Neural progenitor cell (in vitro differentiated cells): ENCODE results near the gene SIDT2. TPM values are rescaled to one million over a fixed set of nuclear protein-coding genes. Genes with fewer than 3 reads are reported as not detected.

Experiments
- DNase-seq: peaks from one replicate; pipeline ENCODE4 v3.0.0-alpha.2; 2016; ENCODE audit warnings: low spot score
- H2AFZ ChIP-seq: fragments of 200-600 bp; sonication (generic); replicated peaks from 2 replicates; pipeline ENCODE4 v1.6.1; 2016; ENCODE audit warnings: antibody characterized with exemption
- H3F3A ChIP-seq: fragments of 200-600 bp; sonication (generic); 2 replicates; pipeline ENCODE4 v1.6.1; 2016; ENCODE audit warnings: antibody characterized with exemption, low read depth
- H3K27ac ChIP-seq: fragments of 200-600 bp; sonication (generic); 2 replicates; pipeline ENCODE4 v1.5.1; 2016; ENCODE audit warnings: mild to moderate bottlenecking
- H3K27me3 ChIP-seq: fragments of 200-600 bp; sonication (generic); 2 replicates; pipeline ENCODE4 v1.6.1; 2016; ENCODE audit warnings: mild to moderate bottlenecking, moderate library complexity
- H3K36me3 ChIP-seq: fragments of 200-600 bp; sonication (generic); 2 replicates; pipeline ENCODE4 v1.5.1; 2016
- H3K4me1 ChIP-seq: fragments of 200-600 bp; sonication (generic); 2 replicates; pipeline ENCODE4 v1.6.1; 2016; ENCODE audit warnings: mixed run types
- H3K4me2 ChIP-seq: fragments of 200-600 bp; sonication (generic); 2 replicates; pipeline ENCODE4 v1.6.1; 2016
- H3K4me3 ChIP-seq: fragments of 200-600 bp; sonication (generic); 2 replicates; pipeline ENCODE4 v1.5.1; 2016
- H3K79me2 ChIP-seq: fragments of 200-600 bp; sonication (generic); 2 replicates; pipeline ENCODE4 v1.6.1; 2016; ENCODE audit warnings: low read depth
- H3K9ac ChIP-seq: fragments of 200-600 bp; sonication (generic); 2 replicates; pipeline ENCODE4 v1.6.1; 2016
- H3K9me3 ChIP-seq: fragments of 200-600 bp; sonication (generic); 2 replicates; pipeline ENCODE4 v1.5.1; 2016; ENCODE audit warnings: low read depth
- H4K20me1 ChIP-seq: fragments of 200-600 bp; sonication (generic); 2 replicates; pipeline ENCODE4 v1.6.1; 2016; ENCODE audit warnings: low read depth
- H3K27ac Mint-ChIP-seq: 3 replicates; pipeline ENCODE4 v1.8.0; 2021; ENCODE audit warnings: mixed read lengths
- H3K27me3 Mint-ChIP-seq: 2 replicates; pipeline ENCODE4 v1.8.0; 2022; ENCODE audit warnings: low read depth, mild to moderate bottlenecking, inconsistent platforms, moderate library complexity, mixed read lengths; ENCODE audit not compliant: insufficient read depth
- H3K36me3 Mint-ChIP-seq: 3 replicates; pipeline ENCODE4 v1.8.0; 2021; ENCODE audit warnings: mixed read lengths
- H3K4me1 Mint-ChIP-seq: 3 replicates; pipeline ENCODE4 v1.8.0; 2021; ENCODE audit warnings: mixed read lengths
- H3K4me3 Mint-ChIP-seq: 3 replicates; pipeline ENCODE4 v1.8.0; 2021; ENCODE audit warnings: mild to moderate bottlenecking, moderate library complexity, mixed read lengths
- H3K9me3 Mint-ChIP-seq: 3 replicates; pipeline ENCODE4 v1.8.0; 2020; ENCODE audit warnings: mixed read lengths
- CTCF ChIP-seq: fragments of 200-600 bp; sonication (generic); IDR thresholded peaks from 2 replicates; pipeline ENCODE4 v1.5.1; 2017; ENCODE audit warnings: antibody characterized with exemption, mild to moderate bottlenecking
- EZH2 ChIP-seq: fragments of 200-600 bp; sonication (generic); IDR thresholded peaks from 2 replicates; pipeline ENCODE4 v1.6.1; 2017; ENCODE audit warnings: antibody characterized with exemption, mild to moderate bottlenecking, moderate library complexity
- EZH2phosphoT487 ChIP-seq: fragments of 200-600 bp; sonication (generic); IDR thresholded peaks from 2 replicates; pipeline ENCODE4 v1.6.1; 2017; ENCODE audit warnings: antibody characterized with exemption
- total RNA-seq: library from RNA; depleted of rRNA; stranded (reverse); fragments of >200 nt; gene quantifications from 2 replicates; pipeline ENCODE4 v1.2.3, GENCODE V29; 2015; ENCODE audit warnings: low replicate concordance

The SIDT2 gene
- total RNA-seq, 1 donor from 2014 or later: 13.3 TPM

DNA sequence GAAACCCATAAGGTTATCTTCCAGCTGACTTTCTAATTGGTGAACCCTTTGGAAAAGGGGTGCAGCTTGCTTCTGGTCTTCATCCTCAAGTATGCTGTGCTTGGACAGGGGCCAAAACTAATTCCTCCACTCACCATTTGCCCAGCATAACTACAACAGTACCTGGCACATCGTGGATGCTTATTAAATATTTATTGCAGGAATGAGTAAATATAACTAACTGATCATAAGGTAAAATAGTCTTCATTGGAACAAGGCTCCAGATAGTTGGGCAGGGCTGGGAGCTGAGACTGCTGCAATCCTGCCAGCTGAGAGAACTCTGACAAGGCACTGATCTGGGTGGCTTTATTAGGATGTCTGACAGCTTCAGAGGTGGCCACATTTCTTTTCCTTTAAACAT, 2.4 kb upstream of the SIDT2 start:
- peaks cover 35% of the 10 kb centered on the region for H3K4me1 Mint-ChIP-seq
- Histone ChIP-seq H4K20me1 (peaks cover 14% of the 10 kb centered on the region), H3K27ac (no peak overlapping the region), H3K9me3 (no peaks in the 10 kb centered on the region), H3K4me3 (no peak overlapping the region), H3K4me2 (no peak overlapping the region), H3K9ac (no peak overlapping the region), H3K36me3 (no peaks in the 10 kb centered on the region), H3K79me2 (peaks cover 4% of the 10 kb centered on the region), H3F3A (peaks cover 48% of the 10 kb centered on the region), H3K4me1 (peaks cover 35% of the 10 kb centered on the region), H2AFZ (no peak overlapping the region), H3K27me3 (no peaks in the 10 kb centered on the region)
- H3K9me3 Mint-ChIP-seq: no peaks in the 10 kb centered on the region
- no peak for DNase-seq
- peaks cover 3% of the 10 kb centered on the region for H3K36me3 Mint-ChIP-seq
- peaks cover 5% of the 10 kb centered on the region for H3K27me3 Mint-ChIP-seq
- no peak overlapping the region for H3K27ac Mint-ChIP-seq
- TF ChIP-seq EZH2: no peak
- no peak overlapping the region for H3K4me3 Mint-ChIP-seq

- H3K9ac ChIP-seq: no peak overlapping the region
- H2AFZ ChIP-seq: peak overlapping the region; percentile 35
- no peaks in the 10 kb centered on the region for H3K36me3 ChIP-seq
- peak overlapping the region; percentile 80 for H3K4me3 ChIP-seq
- H3K4me1 ChIP-seq: peaks cover 21% of the 10 kb centered on the region
- Mint-ChIP-seq H3K4me3 (peak overlapping the region; percentile 98), H3K36me3 (no peaks in the 10 kb centered on the region), H3K4me1 (peaks cover 26% of the 10 kb centered on the region), H3K9me3 (no peaks in the 10 kb centered on the region), H3K27me3 (peaks cover 5% of the 10 kb centered on the region), H3K27ac (peak overlapping the region; percentile 97)
- peaks cover 4% of the 10 kb centered on the region for H3K79me2 ChIP-seq
- no peak for TF ChIP-seq CTCF
- no peak for TF ChIP-seq EZH2phosphoT487
- no peak for TF ChIP-seq EZH2
- H4K20me1 ChIP-seq: peaks cover 3% of the 10 kb centered on the region
- H3K27me3 ChIP-seq: no peaks in the 10 kb centered on the region
- H3F3A ChIP-seq: peaks cover 39% of the 10 kb centered on the region
- H3K27ac ChIP-seq: no peak overlapping the region
- H3K4me2 ChIP-seq: peak overlapping the region; percentile 86
- no peak for DNase-seq
- no peaks in the 10 kb centered on the region for H3K9me3 ChIP-seq
These were observed 871 bp upstream of the SIDT2 start for GRCh38 chr11:117177534-117178209.

- H3K36me3 ChIP-seq: no peaks in the 10 kb centered on the region
- Mint-ChIP-seq H3K9me3 (no peaks in the 10 kb centered on the region), H3K4me3 (peak overlapping the region; percentile 98), H3K4me1 (peaks cover 26% of the 10 kb centered on the region), H3K27me3 (peaks cover 5% of the 10 kb centered on the region), H3K36me3 (peaks cover 2% of the 10 kb centered on the region), H3K27ac (peak overlapping the region; percentile 84)
- peaks cover 4% of the 10 kb centered on the region for H3K79me2 ChIP-seq
- no peaks in the 10 kb centered on the region for H4K20me1 ChIP-seq
- peak overlapping the region; percentile 86 for H3K4me2 ChIP-seq
- no peaks in the 10 kb centered on the region for H3K9me3 ChIP-seq
- H3F3A ChIP-seq: peaks cover 30% of the 10 kb centered on the region
- peak overlapping the region; percentile 51 for H2AFZ ChIP-seq
- peak overlapping the region; percentile 56 for H3K9ac ChIP-seq
- H3K27me3 ChIP-seq: no peaks in the 10 kb centered on the region
- peak overlapping the region; percentile 80 for H3K4me3 ChIP-seq
- H3K4me1 ChIP-seq: peaks cover 11% of the 10 kb centered on the region
- DNase-seq: peak; percentile 34
- TF ChIP-seq CTCF: no peak
- TF ChIP-seq EZH2phosphoT487: no peak
- no peak for TF ChIP-seq EZH2
- H3K27ac ChIP-seq: peak overlapping the region; percentile 82
These were observed 781 bp downstream of the SIDT2 start for GRCh38 chr11:117179048-117179999.
